ENCODE data around the gene PSORS1C2.

- TF ChIP-seq CTCF (IDR thresholded peaks at IDR 0.05; ENCODE audit: insufficient read depth, low read length, poor library complexity, severe bottlenecking) (no peak), EZH2phosphoT487 (conservative IDR thresholded peaks at IDR 0.05; ENCODE audit: low read length) (no peak)
These were observed 13.7 kb downstream of the PSORS1C2 start for GRCh38 chr6:31125162-31125561.

Data from SU-DHL-6 (cell line).